HG03432 (cell line): ENCODE data around the gene CGB8.
"Not testable (repeated sequence)": the region's sequence is repeated elsewhere in the genome, so short reads cannot be mapped to it uniquely, and the experiment has no call there.

Experiments used
- ATAC-seq: cut with Tn5 transposase; IDR thresholded peaks from one replicate; pipeline ENCODE4 v1.9.1; 2021; ENCODE audit warnings: mild to moderate bottlenecking, moderate library complexity; ENCODE audit not compliant: unreplicated experiment

The CGB8 gene

GRCh38 chr19:49031642-49032301 lies 17.1 kb downstream of the CGB8 start, which contains the start of gene CGB2:
Gene CGB2, plus strand, starts transcription at chr19:49031890. Its CDS starts 206 bp downstream, at chr19:49032096.
- ATAC-seq = not testable (repeated sequence)

- not testable (repeated sequence) for ATAC-seq
Observed at GRCh38 chr19:49030323-49030722, 18.6 kb downstream of the CGB8 start.

GRCh38 chr19:49029749-49030148 lies 19.2 kb downstream of the CGB8 start:
- not testable (repeated sequence) for ATAC-seq

- ATAC-seq = not testable (repeated sequence)
Observed at GRCh38 chr19:49028686-49029085, 20.2 kb downstream of the CGB8 start.

GRCh38 chr19:49025599-49025998 lies 23.3 kb downstream of the CGB8 start:
- not testable (repeated sequence) for ATAC-seq

GRCh38 chr19:49025088-49025487 lies 23.8 kb downstream of the CGB8 start:
- not testable (repeated sequence) for ATAC-seq

- not testable (repeated sequence) for ATAC-seq
Observed at GRCh38 chr19:49024233-49024632, 24.7 kb downstream of the CGB8 start, which contains the start of gene CGB3. Gene CGB3, minus strand, starts transcription at chr19:49024333. Its CDS starts 362 bp downstream, at chr19:49023971.

- no peak for ATAC-seq
Observed at GRCh38 chr19:49022116-49022515, 26.8 kb downstream of the CGB8 start.

GRCh38 chr19:49020931-49021895 lies 27.7 kb downstream of the CGB8 start:
- ATAC-seq = no peak

- ATAC-seq = no peak
Observed at GRCh38 chr19:49020342-49020741, 28.6 kb downstream of the CGB8 start.

GRCh38 chr19:49019242-49019932 lies 29.5 kb downstream of the CGB8 start:
- ATAC-seq = no peak

GRCh38 chr19:49018388-49019241 lies 30.3 kb downstream of the CGB8 start:
- ATAC-seq = not testable (repeated sequence)

GRCh38 chr19:49017666-49018351 lies 31.1 kb downstream of the CGB8 start:
- peak; percentile 49 for ATAC-seq

- ATAC-seq = no peak
Observed at GRCh38 chr19:49017041-49017665, 31.8 kb downstream of the CGB8 start, which contains the start of gene LHB. Gene LHB, minus strand, starts transcription at chr19:49017091. Its CDS starts 10 bp downstream, at chr19:49017081.

GRCh38 chr19:49016067-49016839 lies 32.7 kb downstream of the CGB8 start:
- no peak for ATAC-seq

- no peak for ATAC-seq
Observed at GRCh38 chr19:49014870-49015255, 34.0 kb downstream of the CGB8 start.

- ATAC-seq = no peak
Observed at GRCh38 chr19:49014123-49014869, 34.6 kb downstream of the CGB8 start.
